Mammary epithelial cell (primary cell): ENCODE data around the gene ADGRB3.

Experiments used
- CTCF ChIP-seq, 2 donors: IDR thresholded peaks in 1 of 2; conservative IDR thresholded peaks in 1 of 2; 2 replicates each; pipeline ENCODE4 v1.5.1; 2011 to 2012; ENCODE audit warnings: inconsistent platforms in 2 of 2, low read length in 2 of 2, mild to moderate bottlenecking in 2 of 2, control low read depth in 1 of 2, low read depth in 1 of 2; ENCODE audit not compliant: insufficient read depth in 1 of 2; ENCODE audit errors: extremely low read depth in 1 of 2
- EZH2 ChIP-seq: IDR thresholded peaks from 2 replicates; pipeline ENCODE4 v1.6.1; 2012; ENCODE audit warnings: low read length, inconsistent platforms, borderline replicate concordance

DNA sequence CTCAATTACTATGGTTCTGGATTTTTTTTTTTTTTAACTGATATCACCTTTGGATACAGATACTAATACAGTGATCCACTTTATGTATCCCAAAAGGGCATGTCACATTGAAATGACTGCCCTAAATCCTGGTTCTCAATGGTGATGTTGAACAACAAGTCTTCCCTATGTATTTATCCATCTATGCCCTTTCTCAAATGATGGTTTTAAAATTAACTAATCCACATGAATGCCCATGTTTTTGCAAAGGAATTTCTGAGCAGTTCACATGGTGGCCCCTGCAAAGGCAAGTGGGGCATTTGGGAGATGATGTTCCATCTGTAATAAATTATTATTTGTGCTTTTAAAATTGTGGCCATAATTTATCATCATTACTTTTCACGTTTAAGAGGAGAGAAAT, 2.7 kb downstream of the ADGRB3 start:
- TF ChIP-seq CTCF (conservative IDR thresholded peaks at IDR 0.05 in 1 of 2, IDR thresholded peaks at IDR 0.05 in 1 of 2; ENCODE audit: extremely low read depth in 1 of 2, insufficient read depth in 1 of 2, low read depth in 1 of 2, low read length in 2 of 2), result no peak
- no peak for TF ChIP-seq EZH2
